ENCODE measurements around the gene TRIM25. TPM values are rescaled to one million over a fixed set of nuclear protein-coding genes. Genes with fewer than 3 reads are reported as not detected.

The TRIM25 gene
- total RNA-seq, 1 experiment from 2014 or later = 107 TPM

DNA sequence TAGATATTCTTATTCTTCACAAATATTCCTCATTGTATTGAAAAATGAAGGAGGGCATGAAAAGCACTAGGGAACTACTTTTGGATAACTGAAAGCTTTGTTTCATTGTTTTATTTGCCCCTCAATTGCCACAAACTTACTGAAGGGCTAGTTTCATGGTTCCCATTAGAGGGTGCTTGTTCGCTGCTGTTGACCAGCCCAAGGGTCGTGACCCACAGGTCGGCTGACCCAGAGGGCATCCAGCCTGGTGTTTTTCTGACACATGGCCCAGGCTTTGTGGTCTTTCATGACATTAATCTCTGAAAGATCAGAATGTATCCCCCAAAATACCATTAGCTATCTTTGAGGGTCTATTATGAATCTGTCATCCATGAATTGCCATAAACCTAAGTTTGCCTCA, 49.9 kb downstream of the TRIM25 start:
- Mint-ChIP-seq H3K36me3 (ENCODE audit: insufficient read depth, unreplicated experiment) (peaks cover 9% of the 10 kb centered on the region), H3K4me1 (ENCODE audit: low read depth, unreplicated experiment) (no peaks in the 10 kb centered on the region), H3K9me3 (ENCODE audit: low read depth, unreplicated experiment) (no peaks in the 10 kb centered on the region), H3K4me3 (ENCODE audit: low read depth, unreplicated experiment) (no peak overlapping the region), H3K27me3 (ENCODE audit: unreplicated experiment) (no peaks in the 10 kb centered on the region), H3K27ac (ENCODE audit: unreplicated experiment) (no peak overlapping the region)
- CTCF ChIA-PET = interaction anchor here (0.7 to 0.8 kb wide), 2 partner anchors 28 to 181 kb away, joined by 3 read pairs; no protein-coding TSS in a partner anchor
- TF ChIP-seq, protein P1, sequence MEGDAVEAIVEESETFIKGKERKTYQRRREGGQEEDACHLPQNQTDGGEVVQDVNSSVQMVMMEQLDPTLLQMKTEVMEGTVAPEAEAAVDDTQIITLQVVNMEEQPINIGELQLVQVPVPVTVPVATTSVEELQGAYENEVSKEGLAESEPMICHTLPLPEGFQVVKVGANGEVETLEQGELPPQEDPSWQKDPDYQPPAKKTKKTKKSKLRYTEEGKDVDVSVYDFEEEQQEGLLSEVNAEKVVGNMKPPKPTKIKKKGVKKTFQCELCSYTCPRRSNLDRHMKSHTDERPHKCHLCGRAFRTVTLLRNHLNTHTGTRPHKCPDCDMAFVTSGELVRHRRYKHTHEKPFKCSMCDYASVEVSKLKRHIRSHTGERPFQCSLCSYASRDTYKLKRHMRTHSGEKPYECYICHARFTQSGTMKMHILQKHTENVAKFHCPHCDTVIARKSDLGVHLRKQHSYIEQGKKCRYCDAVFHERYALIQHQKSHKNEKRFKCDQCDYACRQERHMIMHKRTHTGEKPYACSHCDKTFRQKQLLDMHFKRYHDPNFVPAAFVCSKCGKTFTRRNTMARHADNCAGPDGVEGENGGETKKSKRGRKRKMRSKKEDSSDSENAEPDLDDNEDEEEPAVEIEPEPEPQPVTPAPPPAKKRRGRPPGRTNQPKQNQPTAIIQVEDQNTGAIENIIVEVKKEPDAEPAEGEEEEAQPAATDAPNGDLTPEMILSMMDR (IDR thresholded peaks at IDR 0.05; ENCODE audit: unreplicated experiment) = no peak
- DNase-seq = no peak
- intact Hi-C loops (cut with micrococcal nuclease; ENCODE audit: unreplicated experiment) = no loop called here
- BruUV-seq (replicated peaks) = no TSS peak

DNA sequence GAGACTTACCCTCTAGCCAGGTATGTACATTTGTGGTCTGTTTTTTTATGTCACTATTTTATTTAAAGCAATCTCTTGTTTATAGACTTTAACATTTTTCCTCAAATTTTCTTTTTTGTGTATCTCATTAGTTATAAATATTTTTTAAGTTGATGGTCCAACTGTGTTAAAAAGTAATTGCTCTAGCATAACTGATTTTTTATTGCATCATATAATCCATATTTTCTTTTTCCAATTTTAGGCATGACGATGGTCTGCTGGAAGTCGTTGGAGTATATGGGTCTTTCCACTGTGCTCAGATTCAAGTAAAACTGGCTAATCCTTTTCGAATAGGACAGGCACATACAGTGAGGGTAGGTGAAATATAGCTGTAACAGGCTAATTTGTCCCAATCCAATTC, 52.0 kb downstream of the TRIM25 start:
- BruUV-seq (replicated peaks) = no TSS peak
- DNase-seq = no peak
- H3K4me1 Mint-ChIP-seq (ENCODE audit: low read depth, unreplicated experiment) = no peaks in the 10 kb centered on the region
- peaks cover 9% of the 10 kb centered on the region for H3K36me3 Mint-ChIP-seq (ENCODE audit: insufficient read depth, unreplicated experiment)
- TF ChIP-seq, protein P1 (IDR thresholded peaks at IDR 0.05; ENCODE audit: unreplicated experiment) = no peak
- CTCF ChIA-PET = no interaction called here
- intact Hi-C loops (cut with micrococcal nuclease; ENCODE audit: unreplicated experiment) = no loop called here
- H3K27me3 Mint-ChIP-seq (ENCODE audit: unreplicated experiment) = no peaks in the 10 kb centered on the region
- H3K4me3 Mint-ChIP-seq (ENCODE audit: low read depth, unreplicated experiment) = no peak overlapping the region
- H3K9me3 Mint-ChIP-seq (ENCODE audit: low read depth, unreplicated experiment) = no peaks in the 10 kb centered on the region
- no peak overlapping the region for H3K27ac Mint-ChIP-seq (ENCODE audit: unreplicated experiment)

DNA sequence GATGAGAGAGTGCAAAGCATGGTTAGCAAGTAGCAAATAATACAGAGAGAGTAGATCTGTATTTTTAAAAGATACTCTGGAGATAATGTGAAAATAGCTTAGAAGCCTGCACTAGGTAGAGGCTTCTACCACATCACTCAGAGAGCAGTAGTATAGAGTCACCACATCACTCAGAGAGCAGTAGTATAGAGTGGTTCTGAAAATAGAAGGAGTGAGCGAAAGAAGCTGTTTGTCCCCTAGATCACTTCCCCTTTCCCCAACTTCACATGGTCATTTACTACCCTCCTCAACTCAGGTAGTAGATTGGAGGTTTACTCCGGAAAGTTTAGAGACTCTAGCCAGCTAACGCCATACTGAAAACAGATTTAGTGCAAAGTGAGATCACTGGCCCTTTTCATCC, 62.8 kb downstream of the TRIM25 start:
- no peak for DNase-seq
- TF ChIP-seq, protein P1 (IDR thresholded peaks at IDR 0.05; ENCODE audit: unreplicated experiment) = no peak
- intact Hi-C loops (cut with micrococcal nuclease; ENCODE audit: unreplicated experiment) = no loop called here
- H3K4me3 Mint-ChIP-seq (ENCODE audit: low read depth, unreplicated experiment) = no peak overlapping the region
- no TSS peak for BruUV-seq (replicated peaks)
- H3K4me1 Mint-ChIP-seq (ENCODE audit: low read depth, unreplicated experiment) = no peaks in the 10 kb centered on the region
- H3K9me3 Mint-ChIP-seq (ENCODE audit: low read depth, unreplicated experiment) = no peaks in the 10 kb centered on the region
- H3K36me3 Mint-ChIP-seq (ENCODE audit: insufficient read depth, unreplicated experiment) = peaks cover 12% of the 10 kb centered on the region
- CTCF ChIA-PET = interaction anchor here (1.1 kb wide), 1 partner anchor 27 kb away, joined by 3 read pairs; no protein-coding TSS in a partner anchor
- H3K27ac Mint-ChIP-seq (ENCODE audit: unreplicated experiment) = no peak overlapping the region
- no peaks in the 10 kb centered on the region for H3K27me3 Mint-ChIP-seq (ENCODE audit: unreplicated experiment)

DNA sequence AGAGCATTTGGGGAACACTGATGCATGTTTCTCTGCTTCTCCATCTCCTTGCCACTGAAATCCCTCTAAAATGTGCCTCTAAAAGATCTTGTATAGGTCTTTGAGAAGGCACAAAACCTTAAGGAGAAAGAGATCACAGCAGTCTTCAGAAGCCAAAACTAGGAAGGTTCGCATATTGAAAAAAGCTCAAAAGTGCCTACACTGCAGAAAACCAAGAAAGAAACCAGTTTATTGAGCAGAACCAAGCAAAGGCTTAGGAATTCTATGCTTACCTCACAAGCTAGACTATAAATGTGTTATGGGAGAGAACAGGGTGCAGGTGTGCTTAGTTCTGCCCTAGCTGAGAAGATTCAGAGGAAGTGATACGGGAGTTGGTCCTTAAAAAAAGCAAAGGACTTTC, 63.3 kb downstream of the TRIM25 start:
- H3K4me1 Mint-ChIP-seq (ENCODE audit: low read depth, unreplicated experiment) = no peaks in the 10 kb centered on the region
- H3K36me3 Mint-ChIP-seq (ENCODE audit: insufficient read depth, unreplicated experiment) = peaks cover 8% of the 10 kb centered on the region
- H3K9me3 Mint-ChIP-seq (ENCODE audit: low read depth, unreplicated experiment) = no peaks in the 10 kb centered on the region
- no peak overlapping the region for H3K4me3 Mint-ChIP-seq (ENCODE audit: low read depth, unreplicated experiment)
- no peaks in the 10 kb centered on the region for H3K27me3 Mint-ChIP-seq (ENCODE audit: unreplicated experiment)
- BruUV-seq (replicated peaks) = no TSS peak
- no peak for DNase-seq
- intact Hi-C loops (cut with micrococcal nuclease; ENCODE audit: unreplicated experiment) = no loop called here
- CTCF ChIA-PET = interaction anchor here (1.1 kb wide), 1 partner anchor 26 kb away, joined by 3 read pairs; no protein-coding TSS in a partner anchor
- TF ChIP-seq, protein P1 (IDR thresholded peaks at IDR 0.05; ENCODE audit: unreplicated experiment) = no peak
- no peak overlapping the region for H3K27ac Mint-ChIP-seq (ENCODE audit: unreplicated experiment)
